Measurements from ENCODE around the gene PTCD1. TPM values are rescaled to one million over a fixed set of nuclear protein-coding genes. Genes with fewer than 3 reads are reported as not detected.
"Not testable (repeated sequence)": the region's sequence is repeated elsewhere in the genome, so short reads cannot be mapped to it uniquely, and the experiment has no call there.

Gene PTCD1
- polyA plus RNA-seq, 3 donors from 2014 or later: 0.83 to 3.7 (median 1.4) TPM

DNA sequence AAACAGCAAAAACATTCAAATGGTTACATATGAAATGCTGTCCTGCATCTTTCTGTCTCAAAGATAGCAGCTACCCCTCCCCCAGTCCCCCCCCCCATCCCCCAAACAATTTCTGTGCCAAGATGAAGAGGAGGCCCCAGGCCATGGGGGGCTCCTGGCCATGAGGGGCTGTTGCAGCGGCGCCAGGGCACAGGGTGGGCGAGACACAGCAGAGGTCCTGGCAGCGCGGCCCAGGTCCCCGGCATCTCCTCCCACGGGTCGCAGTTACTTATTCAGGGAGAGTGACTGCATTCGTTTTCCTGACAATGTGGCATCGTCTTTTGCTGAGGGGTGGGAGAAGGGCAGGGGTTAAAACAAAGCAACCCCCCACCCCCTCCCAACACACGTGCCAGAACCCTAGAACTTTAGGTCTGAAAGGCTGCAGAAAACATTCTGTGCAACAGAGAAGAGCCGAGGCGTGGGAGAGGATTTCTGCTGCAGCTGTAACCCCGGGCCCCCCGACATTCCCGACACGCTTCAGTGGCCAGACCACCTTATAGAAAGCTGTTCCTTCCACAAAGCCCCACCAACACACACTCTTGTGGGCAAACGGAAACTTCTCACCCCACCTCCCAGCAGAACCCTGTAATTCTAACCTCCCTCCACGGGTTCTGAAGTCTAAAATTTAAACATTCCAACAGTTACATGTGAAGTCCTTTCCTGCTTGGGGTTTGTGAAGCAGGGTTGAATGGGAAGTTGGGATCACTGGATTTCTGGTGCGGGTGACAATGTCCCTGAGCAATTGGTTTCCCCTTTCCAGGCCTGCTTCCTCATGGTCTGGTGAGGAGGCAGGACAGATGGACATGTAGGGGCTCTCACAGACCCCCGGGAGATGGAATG, 41.9 kb downstream of the PTCD1 start:
- peaks cover 4 to 8% (median 4%) of the 10 kb centered on the region in 3 donors for H3K36me3 Mint-ChIP-seq
- peaks cover 21 to 32% of the 10 kb centered on the region in 2 donors for H3K4me1 Mint-ChIP-seq
- peak overlapping the region in 4 of 6 donors; percentile 40 to 65 (median 52) for H3K27ac Mint-ChIP-seq
- H3K27me3 Mint-ChIP-seq (ENCODE audit: low read depth in 3 of 3): peaks cover 0 to 4% (median 4%) of the 10 kb centered on the region in 3 donors
- H3K4me3 Mint-ChIP-seq: no peak overlapping the region
- no peaks in the 10 kb centered on the region for H3K9me3 Mint-ChIP-seq
- no peak for DNase-seq

DNA sequence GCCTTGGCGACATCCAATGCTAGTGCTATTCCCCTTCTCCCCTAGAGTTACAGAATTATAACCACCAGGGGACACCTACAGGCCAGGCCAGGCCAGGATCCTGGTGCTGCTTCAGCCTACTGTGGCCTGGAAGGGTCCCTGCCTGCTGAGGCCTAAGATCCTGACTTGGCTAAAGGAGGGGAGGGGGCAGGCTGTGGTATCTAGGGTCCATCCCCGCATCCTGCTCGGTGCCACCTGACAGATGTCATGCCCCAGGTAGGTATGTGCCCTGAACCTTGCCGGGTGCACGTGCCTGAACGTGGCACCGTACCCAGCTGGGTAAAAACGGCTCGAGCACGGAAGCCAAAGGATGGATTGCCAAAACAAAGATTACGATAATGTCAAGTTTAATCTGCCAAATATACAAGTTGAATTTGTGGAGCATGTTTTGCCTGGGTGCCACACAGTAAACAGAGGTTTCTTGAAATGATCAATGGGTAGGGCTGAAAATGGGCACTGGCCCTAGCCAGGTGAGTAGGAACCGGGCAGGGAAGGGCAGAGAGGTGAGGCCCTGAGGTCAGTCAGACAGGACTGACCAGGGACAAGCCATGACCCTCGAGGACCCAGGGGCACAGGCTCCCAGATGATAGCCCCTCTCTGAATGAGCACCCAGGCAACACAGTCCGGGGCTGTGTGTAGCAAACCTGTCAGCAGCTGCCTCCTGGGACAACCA, 42.8 kb downstream of the PTCD1 start:
- peaks cover 0 to 4% (median under 1%) of the 10 kb centered on the region in 3 donors for H3K36me3 Mint-ChIP-seq
- peak overlapping the region in 3 of 6 donors; percentile 16 to 55 (median 40) for H3K27ac Mint-ChIP-seq
- H3K9me3 Mint-ChIP-seq: no peaks in the 10 kb centered on the region

DNA sequence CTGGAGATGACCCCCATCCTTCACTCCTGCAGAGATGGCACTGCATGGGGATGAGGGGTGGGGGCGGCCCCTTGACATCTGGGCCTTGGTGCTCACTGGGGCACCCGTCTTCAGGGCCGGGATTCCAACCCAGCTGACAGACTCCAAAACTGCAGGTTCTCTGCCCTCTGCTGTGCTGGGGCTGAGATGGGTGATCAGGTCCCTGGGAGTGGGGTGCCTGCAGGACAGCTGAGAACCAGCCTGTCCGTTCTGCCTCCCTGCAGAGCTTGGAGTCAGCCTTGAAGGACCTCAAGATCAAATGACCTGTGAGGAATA, 44.5 kb downstream of the PTCD1 start:
- Mint-ChIP-seq H3K4me3 (peak overlapping the region in 3 of 5 donors; percentile 5 to 87 (median 57)), H3K27me3 (ENCODE audit: low read depth in 3 of 3) (peaks cover 0 to 4% (median 4%) of the 10 kb centered on the region in 3 donors), H3K36me3 (peaks cover 0 to 3% (median 0%) of the 10 kb centered on the region in 3 donors), H3K4me1 (peaks cover 18 to 25% of the 10 kb centered on the region in 2 donors), H3K9me3 (no peaks in the 10 kb centered on the region), H3K27ac (peak overlapping the region in 5 of 6 donors; percentile 25 to 92 (median 69))
- DNase-seq: no peak

More for the DNA sequence above, 42.8 kb downstream of the PTCD1 start:
- H3K4me1 Mint-ChIP-seq: peaks cover 19 to 27% of the 10 kb centered on the region in 2 donors
- DNase-seq: no peak
- H3K4me3 Mint-ChIP-seq: no peak overlapping the region
- H3K27me3 Mint-ChIP-seq (ENCODE audit: low read depth in 3 of 3): peaks cover 0 to 4% (median 4%) of the 10 kb centered on the region in 3 donors

DNA sequence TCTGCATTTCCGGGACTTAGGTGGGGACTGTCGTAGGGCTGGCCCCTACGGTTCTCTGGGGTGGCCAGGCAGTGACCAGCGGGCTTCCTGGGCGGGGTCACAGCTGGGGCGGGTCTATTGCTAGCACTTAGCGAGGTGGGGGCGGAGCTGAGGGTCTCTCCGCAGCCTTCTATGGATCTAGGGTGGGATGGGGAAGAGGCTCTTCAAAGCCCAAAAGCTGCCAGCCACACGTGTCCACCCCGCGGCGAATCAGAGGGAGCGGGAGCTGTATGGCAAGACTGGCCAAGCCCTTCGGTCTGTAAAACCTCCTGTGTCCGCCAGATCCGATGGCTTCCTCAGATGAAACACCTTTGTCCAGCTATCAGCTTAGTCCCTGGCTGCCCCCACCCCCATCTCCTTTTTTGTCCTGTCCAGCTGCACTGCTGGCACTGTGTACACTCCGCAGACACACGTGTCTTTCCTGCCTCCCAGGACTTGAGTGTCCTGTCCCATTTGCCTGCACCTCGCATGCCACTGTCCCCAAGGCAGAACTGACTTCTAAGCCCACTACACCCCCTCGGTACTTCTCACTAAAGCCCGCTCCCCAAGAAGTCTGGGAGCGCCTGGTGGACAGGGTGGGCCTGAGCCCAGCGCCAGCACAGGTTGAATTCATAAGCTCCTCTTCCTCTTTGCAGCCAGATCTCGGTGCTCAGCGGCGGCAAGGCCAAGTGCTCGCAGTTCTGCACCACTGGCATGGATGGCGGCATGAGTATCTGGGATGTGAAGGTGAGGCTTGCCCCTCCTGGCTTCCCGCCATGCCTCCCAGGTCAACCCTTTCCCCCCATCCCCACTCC, 45.0 kb downstream of the PTCD1 start:
- peaks cover 18 to 25% of the 10 kb centered on the region in 2 donors for H3K4me1 Mint-ChIP-seq
- H3K4me3 Mint-ChIP-seq: peak overlapping the region; percentile 86 to 94 (median 90)
- peak overlapping the region; percentile 89 to 95 (median 92) for H3K27ac Mint-ChIP-seq
- DNase-seq: no peak
- no peaks in the 10 kb centered on the region for H3K36me3 Mint-ChIP-seq
- peaks cover 0 to 4% (median 4%) of the 10 kb centered on the region in 3 donors for H3K27me3 Mint-ChIP-seq (ENCODE audit: low read depth in 3 of 3)
- no peaks in the 10 kb centered on the region for H3K9me3 Mint-ChIP-seq

DNA sequence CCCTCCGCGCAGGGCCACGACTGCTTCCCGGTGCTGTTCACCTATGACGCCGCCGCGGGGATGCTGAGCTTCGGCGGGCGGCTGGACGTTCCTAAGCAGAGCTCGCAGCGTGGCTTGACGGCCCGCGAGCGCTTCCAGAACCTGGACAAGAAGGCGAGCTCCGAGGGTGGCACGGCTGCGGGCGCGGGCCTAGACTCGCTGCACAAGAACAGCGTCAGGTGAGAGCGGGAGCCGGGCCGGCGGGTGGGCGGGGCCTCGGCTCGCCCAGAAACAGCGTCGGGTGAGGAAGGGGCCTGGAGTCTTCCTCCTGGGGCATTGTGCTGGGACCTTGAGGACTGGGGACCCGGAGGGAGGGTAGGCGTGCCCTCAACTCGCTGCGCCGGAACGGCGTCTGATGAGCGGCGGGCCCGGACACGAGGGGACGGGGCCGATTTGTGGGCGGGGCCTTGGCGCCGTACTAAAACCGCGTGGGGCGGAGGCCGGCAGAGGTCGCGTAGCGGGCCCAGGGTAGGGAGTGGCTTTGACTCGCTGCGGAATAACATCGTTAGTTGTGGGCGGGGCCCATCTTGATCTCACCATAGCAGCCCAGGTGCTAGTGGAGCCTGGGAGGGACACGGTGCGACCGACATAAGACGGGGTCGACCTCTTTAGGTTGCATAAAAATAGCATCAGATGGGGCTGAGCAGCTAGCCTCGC, 45.8 kb downstream of the PTCD1 start:
- H3K4me3 Mint-ChIP-seq: peak overlapping the region; percentile 86 to 94 (median 90)
- H3K36me3 Mint-ChIP-seq: peaks cover 0 to 8% (median 0%) of the 10 kb centered on the region in 3 donors
- H3K27me3 Mint-ChIP-seq (ENCODE audit: low read depth in 3 of 3): peaks cover 0 to 4% (median 4%) of the 10 kb centered on the region in 3 donors
- H3K27ac Mint-ChIP-seq: peak overlapping the region; percentile 89 to 95 (median 92)
- no peaks in the 10 kb centered on the region for H3K9me3 Mint-ChIP-seq
- H3K4me1 Mint-ChIP-seq: peaks cover 17 to 21% of the 10 kb centered on the region in 2 donors
- DNase-seq: peak; percentile 79 to 84 (median 84)

DNA sequence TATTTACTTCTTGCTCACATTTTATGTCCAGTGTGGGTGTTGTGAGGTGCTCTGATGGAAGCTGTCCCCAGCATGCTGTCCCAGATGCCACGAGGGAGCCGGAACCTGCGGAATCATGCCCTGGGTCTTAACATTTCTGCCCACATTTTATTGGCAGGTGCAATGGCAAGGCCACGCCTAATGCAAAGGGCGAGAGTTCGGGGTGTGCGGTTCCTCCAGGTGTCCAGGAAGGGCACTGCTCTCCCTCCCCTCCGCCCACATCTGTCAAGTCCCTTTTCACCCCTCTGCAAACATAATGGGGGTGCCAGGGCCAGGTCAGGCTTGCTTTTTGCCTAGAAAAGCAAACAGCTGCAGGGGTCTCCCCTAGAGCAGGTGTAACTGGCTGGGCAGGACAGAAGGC, 46.6 kb downstream of the PTCD1 start:
- peak overlapping the region in 4 of 5 donors; percentile 20 to 87 (median 74) for H3K4me3 Mint-ChIP-seq

DNA sequence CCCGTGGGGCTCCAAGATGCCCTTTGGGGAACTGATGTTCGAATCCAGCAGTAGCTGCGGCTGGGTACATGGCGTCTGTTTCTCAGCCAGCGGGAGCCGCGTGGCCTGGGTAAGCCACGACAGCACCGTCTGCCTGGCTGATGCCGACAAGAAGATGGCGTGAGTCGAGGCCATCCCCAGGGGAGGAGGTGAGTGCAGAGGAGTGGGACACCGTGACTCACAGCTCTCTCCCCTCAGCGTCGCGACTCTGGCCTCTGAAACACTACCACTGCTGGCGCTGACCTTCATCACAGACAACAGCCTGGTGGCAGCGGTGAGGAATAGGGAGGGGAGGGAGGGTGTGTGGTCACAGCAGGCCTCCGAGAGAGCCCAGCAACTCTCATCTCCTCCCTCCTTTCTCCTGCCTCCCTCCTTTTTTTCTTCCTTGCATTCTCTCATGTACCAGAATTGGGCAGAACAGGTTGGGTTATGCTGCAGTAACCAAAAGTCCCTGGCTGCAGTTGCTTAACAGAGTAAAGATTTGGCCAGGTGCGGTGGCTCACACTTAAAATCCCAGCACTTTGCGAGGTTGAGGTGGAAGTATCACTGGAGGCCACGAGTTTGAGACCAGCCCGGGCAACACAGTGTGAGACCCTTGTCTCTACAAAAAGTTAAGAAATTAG, 47.5 kb downstream of the PTCD1 start:
- Mint-ChIP-seq H3K4me1 (peaks cover 18 to 20% of the 10 kb centered on the region in 2 donors), H3K4me3 (peak overlapping the region in 1 of 5 donors; percentile 27), H3K9me3 (no peaks in the 10 kb centered on the region), H3K36me3 (peaks cover 0 to 12% (median 0%) of the 10 kb centered on the region in 3 donors), H3K27ac (peak overlapping the region in 4 of 6 donors; percentile 13 to 92 (median 55)), H3K27me3 (ENCODE audit: low read depth in 3 of 3) (peaks cover 0 to 4% (median 4%) of the 10 kb centered on the region in 3 donors)
- no peak for DNase-seq

More for the DNA sequence above, 46.6 kb downstream of the PTCD1 start:
- peaks cover 0 to 8% (median 0%) of the 10 kb centered on the region in 3 donors for H3K36me3 Mint-ChIP-seq
- H3K27ac Mint-ChIP-seq: peak overlapping the region in 5 of 6 donors; percentile 51 to 92 (median 74)
- H3K27me3 Mint-ChIP-seq (ENCODE audit: low read depth in 3 of 3): peaks cover 0 to 4% (median 4%) of the 10 kb centered on the region in 3 donors
- no peak for DNase-seq
- peaks cover 15 to 18% of the 10 kb centered on the region in 2 donors for H3K4me1 Mint-ChIP-seq
- no peaks in the 10 kb centered on the region for H3K9me3 Mint-ChIP-seq

DNA sequence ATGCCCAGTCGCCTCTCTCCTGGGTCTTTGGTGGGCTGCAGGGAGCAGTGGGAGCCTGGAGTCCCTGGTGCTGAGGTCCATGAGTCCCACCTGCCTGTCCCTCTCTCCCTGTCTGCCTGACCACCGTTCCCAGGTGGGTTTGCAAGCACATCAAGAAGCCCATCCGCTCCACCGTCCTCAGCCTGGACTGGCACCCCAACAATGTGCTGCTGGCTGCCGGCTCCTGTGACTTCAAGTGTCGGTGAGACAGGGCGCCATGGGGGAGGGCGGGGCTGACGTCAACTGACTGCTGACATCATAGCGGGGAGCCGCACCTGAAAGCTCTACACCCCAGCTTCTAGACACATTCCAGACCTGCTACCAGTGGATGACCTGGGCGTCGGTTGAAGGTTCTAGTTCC, 48.8 kb downstream of the PTCD1 start:
- Mint-ChIP-seq H3K27ac (no peak overlapping the region), H3K4me3 (no peak overlapping the region), H3K4me1 (peaks cover 18 to 25% of the 10 kb centered on the region in 2 donors), H3K27me3 (ENCODE audit: low read depth in 3 of 3) (peaks cover 0 to 4% (median 4%) of the 10 kb centered on the region in 3 donors), H3K9me3 (no peaks in the 10 kb centered on the region), H3K36me3 (peaks cover 0 to 12% (median 0%) of the 10 kb centered on the region in 3 donors)
- no peak for DNase-seq

DNA sequence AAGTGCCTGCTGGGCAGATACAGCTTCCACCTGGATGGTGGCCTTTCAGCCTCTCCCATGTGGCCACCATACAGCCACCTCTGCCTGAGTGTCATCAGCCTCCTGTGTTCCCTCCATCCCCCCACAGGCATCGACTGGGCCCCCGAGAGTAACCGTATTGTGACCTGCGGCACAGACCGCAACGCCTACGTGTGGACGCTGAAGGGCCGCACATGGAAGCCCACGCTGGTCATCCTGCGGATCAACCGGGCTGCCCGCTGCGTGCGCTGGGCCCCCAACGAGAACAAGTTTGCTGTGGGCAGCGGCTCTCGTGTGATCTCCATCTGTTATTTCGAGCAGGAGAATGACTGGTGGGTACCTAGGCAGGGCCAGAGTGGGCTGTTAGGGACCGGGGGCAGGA, 50.7 kb downstream of the PTCD1 start:
- peaks cover 19 to 29% of the 10 kb centered on the region in 2 donors for H3K4me1 Mint-ChIP-seq
- H3K4me3 Mint-ChIP-seq: no peak overlapping the region

DNA sequence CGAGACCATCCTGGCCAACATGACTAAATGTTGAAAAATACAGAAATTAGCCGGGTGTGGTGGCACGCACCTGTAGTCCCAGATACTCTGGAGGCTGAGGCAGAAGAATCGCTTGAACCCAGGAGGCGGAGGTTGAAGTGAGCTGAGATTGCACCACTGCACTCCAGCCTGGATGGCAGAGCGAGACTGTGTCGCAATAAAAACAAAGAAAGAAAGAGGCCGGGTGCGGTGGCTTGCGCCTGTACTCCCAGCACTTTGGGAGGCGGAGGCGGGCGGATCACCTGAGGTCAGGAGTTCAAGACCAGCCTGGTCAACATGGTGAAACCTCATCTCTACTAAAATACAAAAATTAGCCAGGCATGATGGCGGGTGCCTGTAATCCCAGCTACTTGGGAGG, 51.4 kb downstream of the PTCD1 start:
- Mint-ChIP-seq H3K36me3 (peaks cover 0 to 16% (median 0%) of the 10 kb centered on the region in 3 donors), H3K27ac (peak overlapping the region in 3 of 6 donors; percentile 37 to 76 (median 70)), H3K4me1 (peaks cover 16 to 28% of the 10 kb centered on the region in 2 donors)
- H3K27me3 Mint-ChIP-seq (ENCODE audit: low read depth in 3 of 3); H3K4me3 Mint-ChIP-seq; DNase-seq; H3K9me3 Mint-ChIP-seq: not testable (repeated sequence)

More for the DNA sequence above, 50.7 kb downstream of the PTCD1 start:
- H3K27ac Mint-ChIP-seq: no peak overlapping the region
- H3K27me3 Mint-ChIP-seq (ENCODE audit: low read depth in 3 of 3): peaks cover 0 to 1% (median 0%) of the 10 kb centered on the region in 3 donors
- DNase-seq: no peak
- no peaks in the 10 kb centered on the region for H3K9me3 Mint-ChIP-seq
- peaks cover 0 to 16% (median 0%) of the 10 kb centered on the region in 3 donors for H3K36me3 Mint-ChIP-seq

DNA sequence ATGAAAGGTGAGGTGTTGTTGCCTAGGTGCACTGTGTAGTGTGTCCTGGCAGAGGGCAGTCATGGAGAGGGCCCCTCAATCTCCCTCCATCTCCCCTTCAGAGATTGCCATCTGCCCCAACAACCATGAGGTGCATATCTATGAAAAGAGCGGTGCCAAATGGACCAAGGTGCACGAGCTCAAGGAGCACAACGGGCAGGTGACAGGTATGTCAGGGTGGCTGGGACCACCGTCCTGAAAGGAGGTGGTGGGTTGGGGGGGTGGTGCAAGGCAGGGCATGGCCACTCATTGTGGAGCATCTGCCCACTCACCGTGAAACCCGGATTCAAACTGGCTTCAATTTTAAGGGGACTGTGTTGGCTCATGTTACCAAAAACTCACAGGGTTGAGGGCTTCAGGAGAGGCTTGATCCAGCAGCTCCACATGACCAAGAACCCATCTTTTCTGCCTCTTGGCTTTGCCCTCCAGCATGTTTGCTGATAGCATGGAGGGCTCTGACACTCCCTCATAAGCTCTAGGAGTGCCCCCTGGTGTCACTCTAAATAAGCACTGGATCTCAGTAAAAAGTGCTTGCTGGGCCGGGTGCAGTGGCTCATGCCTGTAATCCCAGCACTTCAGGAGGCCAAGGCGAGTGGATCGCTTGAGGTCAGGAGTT, 51.9 kb downstream of the PTCD1 start:
- H3K4me3 Mint-ChIP-seq: no peak overlapping the region
- peak in 1 of 3 donors; percentile 32 for DNase-seq
- H3K36me3 Mint-ChIP-seq: peaks cover 0 to 16% (median 0%) of the 10 kb centered on the region in 3 donors
- peak overlapping the region; percentile 28 to 85 (median 72) for H3K27ac Mint-ChIP-seq
- no peaks in the 10 kb centered on the region for H3K9me3 Mint-ChIP-seq
- peaks cover 16 to 30% of the 10 kb centered on the region in 2 donors for H3K4me1 Mint-ChIP-seq
- H3K27me3 Mint-ChIP-seq (ENCODE audit: low read depth in 3 of 3): no peaks in the 10 kb centered on the region

DNA sequence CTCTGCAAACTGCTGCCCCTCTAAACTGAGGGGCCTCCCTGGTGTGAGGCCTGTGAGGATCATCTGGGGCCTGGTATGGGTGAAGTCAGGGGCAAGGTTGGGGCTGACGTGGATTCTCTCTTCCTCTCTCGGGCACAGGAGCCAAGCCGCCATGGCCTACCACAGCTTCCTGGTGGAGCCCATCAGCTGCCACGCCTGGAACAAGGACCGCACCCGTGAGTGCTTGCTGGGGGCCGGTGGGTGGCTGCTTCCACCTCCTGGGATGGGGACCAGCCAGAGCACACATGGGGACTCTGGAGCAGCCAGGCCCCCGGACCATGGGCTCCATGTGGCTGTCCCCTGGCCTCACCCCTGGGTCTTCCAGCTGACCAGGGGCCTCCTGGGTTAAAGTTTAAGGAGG, 53.0 kb downstream of the PTCD1 start:
- peaks cover 27 to 41% of the 10 kb centered on the region in 2 donors for H3K4me1 Mint-ChIP-seq
- no peak overlapping the region for H3K4me3 Mint-ChIP-seq
- peak overlapping the region in 5 of 6 donors; percentile 30 to 69 (median 59) for H3K27ac Mint-ChIP-seq
- peaks cover 0 to 16% (median 4%) of the 10 kb centered on the region in 3 donors for H3K36me3 Mint-ChIP-seq
- H3K9me3 Mint-ChIP-seq: no peaks in the 10 kb centered on the region
- peaks cover 0 to 5% (median 0%) of the 10 kb centered on the region in 3 donors for H3K27me3 Mint-ChIP-seq (ENCODE audit: low read depth in 3 of 3)
- DNase-seq: no peak
